ENCODE results near the gene PABPN1L.
"Not testable (repeated sequence)": the region's sequence is repeated elsewhere in the genome, so short reads cannot be mapped to it uniquely, and the experiment has no call there.

The PABPN1L gene

GRCh38 chr16:88901718-88902337 lies 35.4 kb upstream of the PABPN1L start:
- DNase-seq (ENCODE audit: low read depth in 2 of 2) = no peak

GRCh38 chr16:88900662-88901052 lies 34.2 kb upstream of the PABPN1L start:
- no peak for DNase-seq (ENCODE audit: low read depth in 2 of 2)

- DNase-seq (ENCODE audit: low read depth in 2 of 2) = no peak
Measured at GRCh38 chr16:88899901-88900661, 33.6 kb upstream of the PABPN1L start.

DNA sequence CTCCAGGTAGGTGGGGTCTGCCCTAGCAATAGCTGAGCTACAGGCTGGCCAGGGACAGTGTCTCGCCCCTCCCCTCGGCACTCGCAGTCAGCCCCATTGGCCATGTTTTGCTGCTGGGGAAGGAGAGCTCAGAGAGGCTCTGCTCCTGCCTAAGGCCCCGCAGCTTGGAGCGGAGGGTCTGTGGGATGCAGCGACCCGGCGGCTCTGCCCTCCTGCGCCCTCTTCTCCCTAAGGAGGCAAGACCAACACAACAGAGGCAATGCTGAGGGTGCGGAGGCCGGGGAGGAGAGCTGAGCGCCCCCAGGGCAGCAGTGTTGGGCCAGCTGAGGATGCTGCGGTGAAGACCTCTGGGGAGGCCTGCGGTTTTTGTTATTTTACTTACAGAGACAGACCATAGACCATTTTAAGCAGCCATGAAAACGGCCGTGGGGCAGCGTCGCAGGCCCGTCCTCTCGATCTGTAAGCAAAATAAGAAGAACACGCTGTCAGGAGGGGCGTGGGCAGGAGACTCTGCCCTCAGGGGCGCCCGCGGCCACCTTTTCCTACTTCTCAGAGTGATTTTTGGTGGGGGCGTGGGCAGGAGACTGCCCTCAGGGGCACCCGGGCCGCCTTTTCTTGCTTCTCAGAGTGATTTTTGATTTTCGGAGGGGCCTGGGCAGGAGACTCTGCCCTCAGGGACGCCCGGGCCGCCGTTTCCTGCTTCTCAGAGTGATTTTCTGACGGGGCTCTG lies 31.4 kb upstream of the PABPN1L start:
- no peak for DNase-seq (ENCODE audit: low read depth in 2 of 2)

DNA sequence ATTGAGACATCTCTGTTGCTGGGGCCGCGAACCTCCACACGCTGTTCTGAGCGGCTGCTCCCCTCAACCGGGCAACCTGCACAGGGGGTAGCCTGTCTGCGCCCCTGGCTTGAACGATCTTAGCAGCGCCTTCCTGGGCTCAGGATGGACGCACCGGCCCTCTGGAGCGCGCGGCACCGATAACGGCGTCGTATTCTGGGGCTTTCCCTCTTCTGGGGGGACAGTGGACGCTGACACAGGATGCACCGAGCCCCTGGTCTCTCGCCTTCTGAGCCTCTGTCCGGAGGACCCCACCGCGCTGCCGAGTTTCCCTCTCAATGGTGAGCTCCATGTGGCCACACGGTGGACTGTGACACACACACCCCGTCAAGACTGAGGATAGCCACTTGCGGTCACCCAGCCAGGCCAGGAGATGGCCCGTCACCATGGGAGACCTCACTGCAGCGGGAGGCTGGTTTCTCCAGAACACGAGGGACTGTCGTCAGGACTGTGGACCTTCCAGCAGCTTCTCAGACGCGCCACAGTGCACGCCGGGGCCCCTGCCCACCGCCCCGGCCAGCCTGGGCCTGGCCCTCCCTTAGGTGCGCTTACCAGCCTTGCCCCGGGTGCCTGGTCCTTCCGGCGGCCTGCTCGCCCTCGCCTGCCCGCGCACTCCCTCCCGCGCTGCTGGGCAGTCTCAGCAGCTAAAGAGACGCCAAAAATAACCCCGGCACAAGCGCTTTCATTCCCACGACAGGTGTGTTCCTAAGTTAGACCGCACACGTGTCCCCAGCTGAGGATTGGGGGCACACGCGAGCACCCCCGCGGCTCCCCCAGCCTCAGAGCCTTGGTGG lies 30.0 kb upstream of the PABPN1L start:
- DNase-seq (ENCODE audit: low read depth in 2 of 2) = no peak

GRCh38 chr16:88895335-88895734 lies 28.9 kb upstream of the PABPN1L start:
- no peak for DNase-seq (ENCODE audit: low read depth in 2 of 2)

- DNase-seq (ENCODE audit: low read depth in 2 of 2) = no peak
Measured at GRCh38 chr16:88894681-88895300, 28.3 kb upstream of the PABPN1L start.

- not testable (repeated sequence) for DNase-seq (ENCODE audit: low read depth in 2 of 2)
Measured at GRCh38 chr16:88894266-88894665, 27.8 kb upstream of the PABPN1L start.

DNA sequence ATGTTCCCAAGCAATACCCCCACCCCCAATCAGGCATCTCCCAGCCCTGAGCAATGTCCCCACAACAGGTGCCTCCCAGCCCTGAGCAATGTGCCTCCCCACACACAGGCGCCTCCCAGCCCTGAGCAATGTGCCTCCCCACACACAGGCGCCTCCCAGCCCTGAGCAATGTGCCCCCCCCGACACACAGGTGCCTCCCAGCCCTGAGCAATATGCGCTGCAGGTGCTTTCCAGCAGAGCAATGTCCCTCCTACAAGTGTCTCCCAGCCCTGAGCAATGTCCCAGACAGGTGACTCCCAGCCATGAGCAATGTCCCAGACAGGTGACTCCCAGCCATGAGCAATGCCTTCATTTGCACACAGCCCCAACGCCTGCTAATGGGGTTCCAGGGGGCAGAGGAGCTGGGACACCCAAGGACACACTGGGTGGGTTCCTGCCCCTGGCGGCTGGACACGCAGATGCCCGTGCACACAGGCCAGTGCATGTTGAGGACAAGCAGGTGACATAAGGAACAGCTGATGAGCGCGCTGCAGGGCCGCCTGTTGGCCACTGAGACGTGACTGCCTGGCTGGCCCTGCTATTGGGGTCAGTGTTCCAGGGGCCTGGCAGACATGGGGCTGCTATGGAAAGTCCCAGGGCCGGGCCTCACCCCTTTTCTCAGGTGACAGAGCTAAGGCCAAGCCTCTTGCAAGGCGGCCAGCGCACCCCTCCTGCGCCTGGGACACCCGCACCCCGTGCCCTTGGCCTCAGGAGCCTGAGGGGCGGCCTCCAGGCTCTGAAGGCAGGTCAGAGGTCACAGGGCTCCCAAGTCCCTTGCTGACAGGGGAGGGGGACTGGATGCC lies 26.9 kb upstream of the PABPN1L start:
- DNase-seq (ENCODE audit: low read depth in 2 of 2) = no peak

- no peak for DNase-seq (ENCODE audit: low read depth in 2 of 2)
Measured at GRCh38 chr16:88892065-88892464, 25.6 kb upstream of the PABPN1L start.

GRCh38 chr16:88891083-88891482 lies 24.6 kb upstream of the PABPN1L start:
- DNase-seq (ENCODE audit: low read depth in 2 of 2) = no peak

GRCh38 chr16:88889702-88890352 lies 23.4 kb upstream of the PABPN1L start:
- not testable (repeated sequence) for DNase-seq (ENCODE audit: low read depth in 2 of 2)

DNA sequence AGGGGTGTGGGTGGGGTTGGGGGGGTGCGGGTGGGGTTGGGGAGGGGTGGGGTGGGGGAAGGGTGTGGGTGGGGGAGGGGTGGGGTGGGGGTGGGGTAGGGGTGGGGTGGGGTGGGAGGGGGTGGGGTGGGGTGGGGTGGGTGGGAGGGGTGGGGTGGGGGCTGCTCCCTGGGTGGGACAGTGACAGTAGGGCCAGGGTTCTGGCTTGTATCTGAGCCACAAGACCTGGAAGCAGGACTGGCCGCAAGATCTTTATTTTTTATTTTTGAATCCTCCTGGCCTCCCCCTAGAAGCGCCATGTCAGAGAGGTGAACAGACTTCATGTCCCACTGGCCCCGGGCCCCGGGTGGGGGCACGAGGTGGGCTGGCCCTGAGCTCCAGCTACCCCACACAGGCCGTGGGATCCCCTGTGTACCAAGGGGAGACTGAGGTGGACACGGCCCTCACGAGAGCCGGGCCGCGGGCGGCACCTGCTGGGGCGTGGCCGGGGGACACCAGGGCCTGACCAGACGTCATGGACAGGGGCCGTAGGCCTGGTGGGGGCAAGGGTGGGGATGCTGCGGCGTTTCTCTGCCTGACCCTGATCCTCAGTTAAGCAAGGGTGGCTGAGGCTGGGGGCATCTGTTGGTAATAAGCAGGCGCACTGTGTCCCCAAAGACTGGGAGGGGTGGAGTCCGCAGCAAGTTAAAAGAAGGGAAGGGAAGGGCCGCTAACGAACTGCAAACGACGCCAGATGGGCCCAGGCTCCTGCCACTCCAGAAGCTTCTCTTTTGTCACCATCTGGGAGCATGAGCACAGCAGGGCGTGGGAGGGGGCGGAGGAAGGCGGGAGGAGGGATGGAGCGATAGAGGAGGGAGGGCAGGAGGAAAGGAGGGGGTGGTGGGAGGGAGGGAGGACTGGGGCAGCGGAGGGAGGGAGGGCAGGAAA lies 22.3 kb upstream of the PABPN1L start:
- no peak for DNase-seq (ENCODE audit: low read depth in 2 of 2)

GRCh38 chr16:88888057-88888456 lies 21.6 kb upstream of the PABPN1L start:
- no peak for DNase-seq (ENCODE audit: low read depth in 2 of 2)

DNA sequence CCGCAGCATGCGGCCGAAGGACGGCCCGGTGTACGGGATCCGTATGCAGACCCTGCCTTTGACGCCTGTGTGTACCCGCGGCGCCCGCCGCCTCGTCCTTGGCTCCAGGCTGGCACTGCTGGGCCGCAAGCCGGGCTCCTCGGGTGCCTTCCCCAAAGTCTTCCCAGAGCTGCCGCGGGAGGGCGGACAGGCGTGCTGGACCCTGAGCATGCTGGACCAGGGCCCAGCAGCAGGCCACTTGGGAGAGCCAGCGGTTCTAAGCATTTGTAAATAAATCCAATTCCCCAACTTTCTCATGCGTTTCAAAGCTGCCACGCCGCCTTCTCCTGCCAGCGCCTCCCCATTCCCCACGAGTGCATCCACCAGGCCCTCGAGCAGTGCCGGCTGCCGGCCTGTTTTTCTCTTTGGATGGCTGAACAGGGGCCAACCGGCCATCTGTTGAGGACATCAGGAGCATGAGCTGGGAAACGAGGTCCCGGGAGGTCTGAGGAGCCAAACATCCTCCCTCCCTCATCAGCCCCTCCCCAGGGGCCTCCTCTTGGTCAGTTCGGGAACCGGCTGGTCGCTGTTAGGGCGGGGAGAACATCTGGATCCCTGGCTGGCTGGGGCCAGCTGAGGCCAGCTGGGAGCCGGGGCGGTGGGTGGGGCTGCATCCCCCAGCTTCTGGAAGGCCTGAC lies 20.5 kb upstream of the PABPN1L start:
- no peak for DNase-seq (ENCODE audit: low read depth in 2 of 2)

GRCh38 chr16:88886420-88886844 lies 20.0 kb upstream of the PABPN1L start:
- no peak for DNase-seq (ENCODE audit: low read depth in 2 of 2)

- DNase-seq (ENCODE audit: low read depth in 2 of 2) = no peak
Measured at GRCh38 chr16:88885693-88886280, 19.3 kb upstream of the PABPN1L start.

Data from activated CD4-positive, alpha-beta T cell treated with anti-CD3 and anti-CD28 coated beads for 24 hours (primary cell).